Measurements from ENCODE around the gene IGHMBP2. TPM values are rescaled to one million over a fixed set of nuclear protein-coding genes. Genes with fewer than 3 reads are reported as not detected.

IGHMBP2 gene
- total and polyA plus RNA-seq, 2 experiments from 2014 or later = 5.2 to 9.3 TPM

DNA sequence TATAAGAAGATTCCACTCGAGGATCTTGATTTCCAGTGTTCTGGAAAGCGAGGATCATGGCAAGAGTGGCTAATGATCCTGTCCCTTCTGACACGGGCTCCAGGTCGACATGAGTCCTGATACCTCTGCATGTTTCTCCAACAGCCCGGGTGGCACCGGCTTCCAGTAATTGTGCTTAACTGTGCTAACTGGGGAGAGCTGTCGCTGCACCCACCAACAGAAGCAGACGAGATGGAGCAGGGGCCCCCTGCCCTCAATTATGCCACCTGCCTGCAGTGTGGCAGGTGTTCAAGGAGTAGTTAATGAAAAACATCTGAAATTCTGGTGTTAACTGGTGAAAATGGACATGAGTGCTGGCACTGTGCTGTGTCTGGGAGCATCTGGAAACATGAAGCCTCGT lies 6.2 kb upstream of the IGHMBP2 start:
- 95 to 97% methylated on average over 9 of the region's 9 CpGs for WGBS, 2 experiments (ENCODE audit: low coverage in 1 of 2, low lambda C conversion rate in 2 of 2, missing lambda C conversion rate in 2 of 2)
- no peak for TF ChIP-seq EZH2 (IDR thresholded peaks at IDR 0.05; ENCODE audit: insufficient read depth, poor library complexity, severe bottlenecking)
- no peak for TF ChIP-seq EZH2phosphoT487 (IDR thresholded peaks at IDR 0.05; ENCODE audit: insufficient read depth, low read depth)
- no peak overlapping the region for H3K4me2 ChIP-seq (ENCODE audit: unreplicated experiment)
- peaks cover 37% of the 10 kb centered on the region for H3K79me2 ChIP-seq (ENCODE audit: insufficient read depth)
- in situ Hi-C loops (cut with MboI) = no loop called here
- H3K9me3 ChIP-seq (ENCODE audit: low read depth) = no peaks in the 10 kb centered on the region
- H3K9ac ChIP-seq = no peak overlapping the region
- no peaks in the 10 kb centered on the region for H3K9me2 ChIP-seq (ENCODE audit: insufficient read depth)
- DNase-seq = no peak
- H3K36me3 ChIP-seq (ENCODE audit: low read depth) = peaks cover 19% of the 10 kb centered on the region
- H4K20me1 ChIP-seq (ENCODE audit: insufficient read depth) = no peaks in the 10 kb centered on the region
- no peak overlapping the region for H3K27ac ChIP-seq
- peaks cover 9% of the 10 kb centered on the region for H3F3A ChIP-seq (ENCODE audit: insufficient read depth)
- peaks cover under 1% of the 10 kb centered on the region; the same call in 1 of the 2 replicates for H3K4me1 ChIP-seq (ENCODE audit: insufficient read depth)
- no peak overlapping the region for H3K4me3 ChIP-seq
- no peak overlapping the region for H2AFZ ChIP-seq
- no peaks in the 10 kb centered on the region for H3K27me3 ChIP-seq (replicated peaks; ENCODE audit: insufficient read depth)

DNA sequence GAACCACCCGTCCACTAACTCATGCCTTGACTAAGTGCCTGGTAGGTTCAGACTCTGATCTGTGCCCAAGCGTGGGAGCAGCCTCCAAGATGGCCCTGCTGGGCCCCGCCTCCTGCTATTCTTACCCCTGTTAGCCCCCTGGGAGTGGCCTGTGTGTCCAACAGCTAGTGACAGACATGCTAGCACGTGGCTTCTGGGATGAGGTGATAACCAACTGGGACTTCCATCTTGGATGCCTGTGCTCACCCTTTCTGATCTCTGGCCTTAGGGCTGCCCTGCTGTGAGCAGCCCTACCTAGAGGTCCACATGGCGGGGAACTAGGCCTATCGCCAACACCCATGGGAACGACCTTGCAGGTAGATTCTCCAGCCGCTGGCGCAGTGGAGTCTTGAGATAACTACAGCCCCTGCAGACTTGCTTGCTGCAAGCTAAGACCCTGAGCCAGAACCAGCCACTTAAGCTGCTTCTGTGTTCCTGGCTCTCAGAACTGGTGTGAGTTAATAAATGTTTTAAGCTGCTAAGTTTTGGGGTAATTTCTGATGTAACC lies 2.8 kb upstream of the IGHMBP2 start:
- in situ Hi-C loops (cut with MboI) = no loop called here
- no peaks in the 10 kb centered on the region for H3K27me3 ChIP-seq (replicated peaks; ENCODE audit: insufficient read depth)
- no peak overlapping the region for H2AFZ ChIP-seq
- H3K79me2 ChIP-seq (ENCODE audit: insufficient read depth) = peaks cover 70% of the 10 kb centered on the region
- H3K9me3 ChIP-seq (ENCODE audit: low read depth) = no peaks in the 10 kb centered on the region
- H3K27ac ChIP-seq = no peak overlapping the region
- H3K9me2 ChIP-seq (ENCODE audit: insufficient read depth) = no peaks in the 10 kb centered on the region
- peaks cover 6% of the 10 kb centered on the region; the same call in 1 of the 2 replicates for H3K4me1 ChIP-seq (ENCODE audit: insufficient read depth)
- 90% methylated on average over 9 of the region's 9 CpGs for WGBS, 2 experiments (ENCODE audit: low coverage in 1 of 2, low lambda C conversion rate in 2 of 2, missing lambda C conversion rate in 2 of 2)
- H3K36me3 ChIP-seq (ENCODE audit: low read depth) = peaks cover 8% of the 10 kb centered on the region
- no peak overlapping the region for H3K4me3 ChIP-seq
- H3K4me2 ChIP-seq (ENCODE audit: unreplicated experiment) = no peak overlapping the region
- no peak overlapping the region for H3K9ac ChIP-seq
- TF ChIP-seq EZH2phosphoT487 (IDR thresholded peaks at IDR 0.05; ENCODE audit: insufficient read depth, low read depth) (no peak), EZH2 (IDR thresholded peaks at IDR 0.05; ENCODE audit: insufficient read depth, poor library complexity, severe bottlenecking) (no peak)
- DNase-seq = no peak
- H3F3A ChIP-seq (ENCODE audit: insufficient read depth) = 0 out of 2 replicates have a peak, but pooled peaks cover 4% of the 10 kb centered on the region
- H4K20me1 ChIP-seq (ENCODE audit: insufficient read depth) = no peaks in the 10 kb centered on the region

DNA sequence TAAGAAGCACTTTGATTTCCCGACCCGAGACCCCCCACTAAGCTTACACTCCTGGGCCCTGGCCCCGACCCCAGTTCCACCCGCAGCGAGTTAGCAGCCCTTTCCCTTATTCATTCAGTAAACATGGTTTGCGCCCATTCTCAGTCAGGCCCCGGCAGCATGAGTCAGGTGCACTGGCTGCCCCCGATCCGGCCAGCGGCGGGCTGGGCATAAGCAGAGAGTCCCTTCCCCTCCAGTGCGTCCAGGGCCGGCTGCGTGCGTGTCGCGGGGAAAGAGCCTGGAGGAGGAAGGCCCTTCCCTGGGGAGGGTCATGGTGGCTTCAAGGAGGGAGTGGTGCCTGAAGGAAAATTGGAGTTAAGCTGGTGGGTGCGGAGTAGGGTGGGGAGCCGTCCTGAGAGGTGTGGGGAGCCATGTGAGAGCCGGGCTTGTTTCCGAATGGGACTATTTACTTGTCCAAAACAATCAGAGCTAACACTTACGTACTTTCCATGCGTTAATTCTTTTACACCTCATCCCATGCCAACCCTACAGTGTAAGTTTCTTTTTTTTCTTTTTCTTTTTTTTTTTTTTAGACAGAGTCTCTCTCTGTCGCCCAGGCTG lies 657 bp downstream of the IGHMBP2 start:
- 1 to 2% methylated on average over 22 to 24 of the region's 24 CpGs for WGBS, 2 experiments (ENCODE audit: low coverage in 1 of 2, low lambda C conversion rate in 2 of 2, missing lambda C conversion rate in 2 of 2)
- in situ Hi-C loops (cut with MboI) = no loop called here
- peaks cover 86% of the 10 kb centered on the region for H3K79me2 ChIP-seq (ENCODE audit: insufficient read depth)

DNA sequence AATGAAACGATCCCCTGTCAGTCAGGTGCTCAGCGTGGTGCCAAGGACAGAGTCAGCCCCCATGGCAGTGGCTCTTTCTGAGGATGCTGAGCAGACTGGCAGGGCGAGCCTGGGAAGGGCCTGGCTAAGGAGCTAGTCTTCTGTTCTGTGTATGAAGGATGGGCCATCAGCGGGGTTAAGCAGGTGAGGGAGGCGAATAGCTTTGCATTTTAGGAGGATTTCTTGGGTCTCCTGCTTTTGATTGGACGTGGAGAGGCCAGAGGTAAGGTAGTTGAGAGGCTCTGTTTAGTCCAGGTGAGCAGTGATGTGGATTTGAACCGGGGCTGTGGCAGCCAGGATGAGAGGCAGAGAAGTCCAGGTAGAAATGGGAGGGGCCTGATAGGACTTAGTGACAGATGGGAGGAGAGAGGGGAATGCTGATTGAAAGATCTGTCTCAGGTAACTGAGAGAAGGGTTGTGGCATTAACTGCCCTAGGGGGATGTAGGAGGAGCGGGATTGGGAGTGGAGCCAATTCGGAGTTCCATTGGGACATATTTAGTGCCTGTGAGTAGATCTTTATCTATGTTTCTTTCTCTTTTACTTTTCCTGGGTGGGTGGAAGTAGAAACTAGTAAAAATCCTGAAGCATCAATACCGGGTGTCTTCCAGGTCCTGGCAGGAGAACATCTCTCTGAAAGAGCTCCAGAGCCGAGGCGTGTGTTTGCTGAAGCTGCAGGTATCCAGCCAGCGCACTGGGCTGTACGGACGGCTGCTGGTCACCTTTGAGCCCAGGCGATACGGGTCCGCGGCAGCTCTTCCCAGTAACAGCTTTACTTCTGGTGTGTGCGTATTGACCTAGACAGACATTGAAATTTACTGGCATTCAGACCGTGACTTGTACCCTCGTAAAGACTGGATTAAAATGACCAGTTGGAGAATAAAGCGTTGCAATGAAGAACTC lies 2.0 kb downstream of the IGHMBP2 start:
- H3K79me2 ChIP-seq (ENCODE audit: insufficient read depth) = peaks cover 72% of the 10 kb centered on the region
- no peak overlapping the region for H3K27ac ChIP-seq
- no peaks in the 10 kb centered on the region for H3K9me3 ChIP-seq (ENCODE audit: low read depth)
- H3K36me3 ChIP-seq (ENCODE audit: low read depth) = peaks cover 9% of the 10 kb centered on the region; the same call in 1 of the 2 replicates
- H3K9me2 ChIP-seq (ENCODE audit: insufficient read depth) = no peaks in the 10 kb centered on the region
- peaks cover 6% of the 10 kb centered on the region; the same call in 1 of the 2 replicates for H3K4me1 ChIP-seq (ENCODE audit: insufficient read depth)
- H4K20me1 ChIP-seq (ENCODE audit: insufficient read depth) = no peaks in the 10 kb centered on the region
- WGBS, 2 experiments (ENCODE audit: low coverage in 1 of 2, low lambda C conversion rate in 2 of 2, missing lambda C conversion rate in 2 of 2) = 84 to 88% methylated on average over 23 of the region's 23 CpGs
- H3K4me3 ChIP-seq = peak overlapping the region; percentile 98
- H3K9ac ChIP-seq = peak overlapping the region; percentile 92
- DNase-seq = no peak
- in situ Hi-C loops (cut with MboI) = no loop called here
- peak overlapping the region; percentile 96 for H3K4me2 ChIP-seq (ENCODE audit: unreplicated experiment)
- no peak overlapping the region for H2AFZ ChIP-seq
- TF ChIP-seq EZH2 (IDR thresholded peaks at IDR 0.05; ENCODE audit: insufficient read depth, poor library complexity, severe bottlenecking) = no peak
- no peak for TF ChIP-seq EZH2phosphoT487 (IDR thresholded peaks at IDR 0.05; ENCODE audit: insufficient read depth, low read depth)
- H3K27me3 ChIP-seq (replicated peaks; ENCODE audit: insufficient read depth) = no peaks in the 10 kb centered on the region
- H3F3A ChIP-seq (ENCODE audit: insufficient read depth) = 0 out of 2 replicates have a peak, but pooled peaks cover 4% of the 10 kb centered on the region

More for the DNA sequence above, 657 bp downstream of the IGHMBP2 start:
- peak overlapping the region; percentile 91 for H2AFZ ChIP-seq
- TF ChIP-seq EZH2phosphoT487 (IDR thresholded peaks at IDR 0.05; ENCODE audit: insufficient read depth, low read depth) (no peak), EZH2 (IDR thresholded peaks at IDR 0.05; ENCODE audit: insufficient read depth, poor library complexity, severe bottlenecking) (no peak)
- no peaks in the 10 kb centered on the region for H3K27me3 ChIP-seq (replicated peaks; ENCODE audit: insufficient read depth)
- H3K9me2 ChIP-seq (ENCODE audit: insufficient read depth) = no peaks in the 10 kb centered on the region
- peak overlapping the region; percentile 92 for H3K9ac ChIP-seq
- H3K4me1 ChIP-seq (ENCODE audit: insufficient read depth) = peaks cover 6% of the 10 kb centered on the region; the same call in 1 of the 2 replicates
- H3K9me3 ChIP-seq (ENCODE audit: low read depth) = no peaks in the 10 kb centered on the region
- H3K4me3 ChIP-seq = peak overlapping the region; percentile 98
- peaks cover 5% of the 10 kb centered on the region; the same call in 1 of the 2 replicates for H3K36me3 ChIP-seq (ENCODE audit: low read depth)
- 0 out of 2 replicates have a peak, but pooled peaks cover 4% of the 10 kb centered on the region for H3F3A ChIP-seq (ENCODE audit: insufficient read depth)
- peak overlapping the region; percentile 96 for H3K4me2 ChIP-seq (ENCODE audit: unreplicated experiment)
- H4K20me1 ChIP-seq (ENCODE audit: insufficient read depth) = no peaks in the 10 kb centered on the region
- peak; percentile 72 for DNase-seq
- H3K27ac ChIP-seq = peak overlapping the region; percentile 60

All from GM23248 (cell line).